RWPE2 (cell line): Measurements from ENCODE around the gene TAB2.

Source experiments
- ATAC-seq: fragments of 200-7000 bp; cut with Tn5 transposase; 3 replicates; pipeline ENCODE4 v1.9.1; 2021; ENCODE audit warnings: low read depth
- DNase-seq: peaks from one replicate; pipeline ENCODE4 v3.0.0-alpha.2; 2020; ENCODE audit warnings: low spot score
- H3K27ac ChIP-seq: fragments of 450-650 bp; 2 replicates; pipeline ENCODE4 v1.5.1; 2017; ENCODE audit warnings: mild to moderate bottlenecking; ENCODE audit not compliant: poor library complexity, severe bottlenecking
- H3K27me3 ChIP-seq: fragments of 250-450 bp; sonication (Bioruptor Pico); 2 replicates; pipeline ENCODE4 v1.5.1; 2021; ENCODE audit warnings: mild to moderate bottlenecking, moderate library complexity; ENCODE audit not compliant: insufficient read depth, poor library complexity, severe bottlenecking
- H3K36me3 ChIP-seq: fragments of 250-450 bp; sonication (Bioruptor Pico); 2 replicates; pipeline ENCODE4 v1.5.1; 2020; ENCODE audit warnings: low read depth, mild to moderate bottlenecking, moderate library complexity
- H3K4me1 ChIP-seq: fragments of 250-450 bp; sonication (Bioruptor Pico); 2 replicates; pipeline ENCODE4 v1.5.1; 2021; ENCODE audit warnings: mild to moderate bottlenecking, moderate library complexity; ENCODE audit not compliant: insufficient read depth, poor library complexity, severe bottlenecking
- H3K4me3 ChIP-seq: fragments of 250-450 bp; sonication (Bioruptor Pico); 2 replicates; pipeline ENCODE4 v1.5.1; 2021; ENCODE audit warnings: mild to moderate bottlenecking, moderate library complexity; ENCODE audit not compliant: severe bottlenecking
- H3K9me3 ChIP-seq: fragments of 250-450 bp; sonication (Bioruptor Pico); 2 replicates; pipeline ENCODE4 v1.5.1; 2021; ENCODE audit warnings: mild to moderate bottlenecking, moderate library complexity; ENCODE audit not compliant: severe bottlenecking
- CTCF ChIP-seq: fragments of 450-650 bp; IDR thresholded peaks from one replicate; pipeline ENCODE4 v1.5.1; 2017; ENCODE audit warnings: mild to moderate bottlenecking, moderate library complexity; ENCODE audit not compliant: poor library complexity, severe bottlenecking

Gene TAB2

GRCh38 chr6:149419696-149420404 is 102.3 kb downstream of the TAB2 start:
- ATAC-seq: no peak
- H3K27me3 ChIP-seq: no peaks in the 10 kb centered on the region
- no peak for TF ChIP-seq CTCF
- H3K27ac ChIP-seq: no peak overlapping the region
- no peaks in the 10 kb centered on the region for H3K4me1 ChIP-seq
- H3K9me3 ChIP-seq: no peaks in the 10 kb centered on the region
- no peak overlapping the region for H3K4me3 ChIP-seq
- no peak for DNase-seq
- no peaks in the 10 kb centered on the region for H3K36me3 ChIP-seq

GRCh38 chr6:149421132-149421531 is 103.6 kb downstream of the TAB2 start:
- H3K4me3 ChIP-seq: no peak overlapping the region
- H3K4me1 ChIP-seq: no peaks in the 10 kb centered on the region
- DNase-seq (no peak), ATAC-seq (no peak)
- no peak for TF ChIP-seq CTCF
- no peaks in the 10 kb centered on the region for H3K9me3 ChIP-seq
- H3K27me3 ChIP-seq: no peaks in the 10 kb centered on the region
- no peaks in the 10 kb centered on the region for H3K36me3 ChIP-seq
- H3K27ac ChIP-seq: no peak overlapping the region

- no peak for TF ChIP-seq CTCF
Measured at GRCh38 chr6:149422581-149422980, 105.1 kb downstream of the TAB2 start.

GRCh38 chr6:149423964-149424440 is 106.5 kb downstream of the TAB2 start:
- Histone ChIP-seq H3K4me1 (no peaks in the 10 kb centered on the region), H3K27ac (no peak overlapping the region), H3K9me3 (no peaks in the 10 kb centered on the region), H3K36me3 (no peaks in the 10 kb centered on the region), H3K4me3 (no peak overlapping the region), H3K27me3 (no peaks in the 10 kb centered on the region)
- ATAC-seq (no peak), DNase-seq (no peak)
- no peak for TF ChIP-seq CTCF

More at GRCh38 chr6:149422581-149422980, 105.1 kb downstream of the TAB2 start:
- Histone ChIP-seq H3K27ac (no peak overlapping the region), H3K27me3 (no peaks in the 10 kb centered on the region), H3K9me3 (no peaks in the 10 kb centered on the region), H3K36me3 (no peaks in the 10 kb centered on the region), H3K4me3 (no peak overlapping the region), H3K4me1 (no peaks in the 10 kb centered on the region)
- DNase-seq (no peak), ATAC-seq (no peak)

GRCh38 chr6:149425224-149425623 is 107.7 kb downstream of the TAB2 start:
- DNase-seq: no peak
- TF ChIP-seq CTCF: no peak
- Histone ChIP-seq H3K27me3 (no peaks in the 10 kb centered on the region), H3K4me3 (no peak overlapping the region), H3K27ac (no peak overlapping the region), H3K36me3 (no peaks in the 10 kb centered on the region), H3K4me1 (no peaks in the 10 kb centered on the region), H3K9me3 (no peaks in the 10 kb centered on the region)
- ATAC-seq: no peak; the same call in 2 of the 3 replicates
